GM12891 (cell line): ENCODE data around the gene AHI1.
"Not testable (repeated sequence)": the region's sequence is repeated elsewhere in the genome, so short reads cannot be mapped to it uniquely, and the experiment has no call there.

Experiments used
- DNase-seq: peaks from one replicate; pipeline ENCODE4 v3.0.0; 2011; ENCODE audit warnings: low spot score; ENCODE audit not compliant: insufficient read length
- FAIRE-seq: peaks from 2 replicates; lab custom pipeline; 2011; peaks lifted over from hg19 to GRCh38; lab: Jason Lieb, UNC
- PAX5 ChIP-seq: IDR thresholded peaks from 2 replicates; pipeline ENCODE4 v1.6.1; 2011; ENCODE audit warnings: low read length, moderate library complexity, mild to moderate bottlenecking; ENCODE audit not compliant: insufficient read depth, severe bottlenecking
- POLR2A ChIP-seq: IDR thresholded peaks from 2 replicates; pipeline ENCODE4 v1.6.1; 2011; ENCODE audit warnings: low read depth, low read length, control low read depth
- POLR2AphosphoS5 ChIP-seq: IDR thresholded peaks from 2 replicates; pipeline ENCODE4 v1.6.1; 2011; ENCODE audit warnings: low read depth, low read length, control low read depth
- POU2F2 ChIP-seq: IDR thresholded peaks from 2 replicates; pipeline ENCODE4 v1.6.1; 2011; ENCODE audit warnings: low read depth, mild to moderate bottlenecking, control low read depth, low read length, moderate library complexity
- SPI1 ChIP-seq: IDR thresholded peaks from 2 replicates; pipeline ENCODE4 v1.6.1; 2011; ENCODE audit warnings: low read depth, low read length, control low read depth
- TAF1 ChIP-seq: IDR thresholded peaks from 2 replicates; pipeline ENCODE4 v1.6.1; 2011; ENCODE audit warnings: low read depth, low read length, control low read depth

Gene AHI1

GRCh38 chr6:135346747-135347146 lies 150.8 kb downstream of the AHI1 start:
- DNase-seq, result no peak
- no peak for FAIRE-seq
- no peak for TF ChIP-seq POLR2A
- TF ChIP-seq PAX5, result no peak
- TF ChIP-seq TAF1, result no peak
- TF ChIP-seq POLR2AphosphoS5, result no peak
- no peak for TF ChIP-seq POU2F2
- no peak for TF ChIP-seq SPI1

GRCh38 chr6:135344526-135344925 lies 153.0 kb downstream of the AHI1 start:
- FAIRE-seq (no peak), DNase-seq (no peak)
- TF ChIP-seq SPI1 (no peak), PAX5 (no peak), POLR2AphosphoS5 (no peak), POLR2A (no peak), TAF1 (no peak), POU2F2 (no peak)

GRCh38 chr6:135339920-135340319 lies 157.6 kb downstream of the AHI1 start:
- not testable (repeated sequence) for DNase-seq, FAIRE-seq

GRCh38 chr6:135334169-135334568 lies 163.4 kb downstream of the AHI1 start:
- DNase-seq (no peak), FAIRE-seq (no peak)
- TF ChIP-seq POLR2A, result no peak
- no peak for TF ChIP-seq SPI1
- TF ChIP-seq POU2F2, result no peak
- no peak for TF ChIP-seq TAF1
- TF ChIP-seq PAX5, result no peak

GRCh38 chr6:135331002-135331401 lies 166.5 kb downstream of the AHI1 start:
- FAIRE-seq (peak; percentile 80), DNase-seq (no peak)
- no peak for TF ChIP-seq POU2F2
- no peak for TF ChIP-seq POLR2A
- no peak for TF ChIP-seq TAF1
- peak; percentile 48 for TF ChIP-seq SPI1
- no peak for TF ChIP-seq POLR2AphosphoS5

GRCh38 chr6:135329851-135330803 lies 167.4 kb downstream of the AHI1 start:
- FAIRE-seq, result peak; percentile 98
- TF ChIP-seq POLR2A (no peak; the same call in 1 of the 2 replicates), POU2F2 (0 out of 2 replicates have a peak, but pooled peaks have one; percentile 66), TAF1 (no peak), PAX5 (peak; percentile 87), POLR2AphosphoS5 (no peak), SPI1 (no peak)
- DNase-seq, result no peak

- TF ChIP-seq TAF1, result no peak
- TF ChIP-seq POLR2A, result no peak
- no peak for TF ChIP-seq SPI1
- TF ChIP-seq PAX5, result no peak
- TF ChIP-seq POLR2AphosphoS5, result no peak
- TF ChIP-seq POU2F2, result no peak
- DNase-seq, result no peak
- FAIRE-seq, result no peak
Measured at GRCh38 chr6:135328136-135328535, 169.4 kb downstream of the AHI1 start.

- TF ChIP-seq POLR2AphosphoS5, result no peak
- TF ChIP-seq SPI1, result no peak
- DNase-seq (no peak), FAIRE-seq (no peak)
Measured at GRCh38 chr6:135325624-135326424, 171.7 kb downstream of the AHI1 start.

GRCh38 chr6:135324531-135324930 lies 173.0 kb downstream of the AHI1 start:
- TF ChIP-seq TAF1 (no peak), POLR2AphosphoS5 (no peak), POU2F2 (no peak), SPI1 (no peak), PAX5 (no peak), POLR2A (no peak)
- FAIRE-seq (no peak), DNase-seq (no peak)

GRCh38 chr6:135323979-135324378 lies 173.6 kb downstream of the AHI1 start:
- TF ChIP-seq POLR2A (no peak), SPI1 (no peak), PAX5 (no peak), TAF1 (no peak), POU2F2 (no peak), POLR2AphosphoS5 (no peak)
- no peak for FAIRE-seq
- no peak for DNase-seq
